NCI-H1105 treated with DMSO at 0.1 percent for 48 hours (cell line): ENCODE results near the gene PUM2.
A peak's percentile ranks its signal among the peaks of the same experiment; 100 is the strongest.

Experiments
- DNase-seq: peaks from one replicate; lab custom pipeline; 2025; lab: John Stamatoyannopoulos, UW

Gene PUM2

GRCh38 chr2:20339012-20339411 lies 11.6 kb downstream of the PUM2 start:
- DNase-seq = no peak

- DNase-seq = no peak
Observed at GRCh38 chr2:20334605-20335203, 15.9 kb downstream of the PUM2 start.

GRCh38 chr2:20333738-20334137 lies 16.9 kb downstream of the PUM2 start:
- DNase-seq = no peak

GRCh38 chr2:20330192-20330591 lies 20.5 kb downstream of the PUM2 start:
- no peak for DNase-seq

- no peak for DNase-seq
Observed at GRCh38 chr2:20327370-20327769, 23.3 kb downstream of the PUM2 start.

GRCh38 chr2:20326163-20326780 lies 24.4 kb downstream of the PUM2 start:
- peak; percentile 61 for DNase-seq

GRCh38 chr2:20322527-20323300 lies 27.9 kb downstream of the PUM2 start:
- no peak for DNase-seq

GRCh38 chr2:20317690-20318089 lies 33.0 kb downstream of the PUM2 start:
- no peak for DNase-seq

GRCh38 chr2:20317197-20317596 lies 33.4 kb downstream of the PUM2 start:
- DNase-seq = no peak

- DNase-seq = no peak
Observed at GRCh38 chr2:20314562-20315501, 35.8 kb downstream of the PUM2 start.

- DNase-seq = no peak
Observed at GRCh38 chr2:20313659-20314058, 37.0 kb downstream of the PUM2 start.

- no peak for DNase-seq
Observed at GRCh38 chr2:20309001-20309400, 41.6 kb downstream of the PUM2 start.

GRCh38 chr2:20307311-20307710 lies 43.3 kb downstream of the PUM2 start:
- DNase-seq = no peak

- DNase-seq = no peak
Observed at GRCh38 chr2:20304411-20304810, 46.2 kb downstream of the PUM2 start.

- DNase-seq = no peak
Observed at GRCh38 chr2:20303966-20304365, 46.7 kb downstream of the PUM2 start.

GRCh38 chr2:20302019-20302418 lies 48.6 kb downstream of the PUM2 start:
- DNase-seq = no peak

- no peak for DNase-seq
Observed at GRCh38 chr2:20300656-20301055, 50.0 kb downstream of the PUM2 start.

- no peak for DNase-seq
Observed at GRCh38 chr2:20299113-20299512, 51.5 kb downstream of the PUM2 start.

- DNase-seq = no peak
Observed at GRCh38 chr2:20294231-20294630, 56.4 kb downstream of the PUM2 start.

GRCh38 chr2:20292984-20293383 lies 57.7 kb downstream of the PUM2 start:
- no peak for DNase-seq

GRCh38 chr2:20291846-20292408 lies 58.7 kb downstream of the PUM2 start:
- DNase-seq = no peak

GRCh38 chr2:20291106-20291564 lies 59.5 kb downstream of the PUM2 start:
- DNase-seq = peak; percentile 40
